Measurements from ENCODE around the gene ZNF740.

Gene ZNF740

GRCh38 chr12:53227836-53228235 lies 47.3 kb downstream of the ZNF740 start:
- DNase-seq (ENCODE audit: low read depth): no peak

- no peak for DNase-seq (ENCODE audit: low read depth)
These were observed 48.9 kb downstream of the ZNF740 start for GRCh38 chr12:53229454-53229853.

- no peak for DNase-seq (ENCODE audit: low read depth)
These were observed 49.8 kb downstream of the ZNF740 start for GRCh38 chr12:53230108-53230845.

GRCh38 chr12:53231671-53231920 lies 51.1 kb downstream of the ZNF740 start:
- no peak for DNase-seq (ENCODE audit: low read depth)

GRCh38 chr12:53231921-53232645 lies 51.6 kb downstream of the ZNF740 start, which contains the start of gene RARG:
RARG (minus strand) TSS chr12:53232209; CDS start chr12:53227545, 4,664 bp downstream.
- DNase-seq (ENCODE audit: low read depth): no peak

GRCh38 chr12:53232646-53233461 lies 52.3 kb downstream of the ZNF740 start:
- DNase-seq (ENCODE audit: low read depth): no peak

- DNase-seq (ENCODE audit: low read depth): no peak
These were observed 53.2 kb downstream of the ZNF740 start for GRCh38 chr12:53233671-53234121.

- no peak for DNase-seq (ENCODE audit: low read depth)
These were observed 53.9 kb downstream of the ZNF740 start for GRCh38 chr12:53234271-53234914.

GRCh38 chr12:53235164-53235563 lies 54.6 kb downstream of the ZNF740 start:
- DNase-seq (ENCODE audit: low read depth): no peak

GRCh38 chr12:53235742-53236442 lies 55.4 kb downstream of the ZNF740 start:
- no peak for DNase-seq (ENCODE audit: low read depth)

GRCh38 chr12:53236443-53237111 lies 56.1 kb downstream of the ZNF740 start:
- no peak for DNase-seq (ENCODE audit: low read depth)

- DNase-seq (ENCODE audit: low read depth): no peak
These were observed 59.2 kb downstream of the ZNF740 start for GRCh38 chr12:53239643-53240258.

GRCh38 chr12:53241623-53242412 lies 61.3 kb downstream of the ZNF740 start:
- no peak for DNase-seq (ENCODE audit: low read depth)

- DNase-seq (ENCODE audit: low read depth): no peak
These were observed 63.8 kb downstream of the ZNF740 start for GRCh38 chr12:53244337-53244736.
